ENCODE data around the gene COL6A2.
A peak's percentile ranks its signal among the peaks of the same experiment; 100 is the strongest.

Gene COL6A2

DNA sequence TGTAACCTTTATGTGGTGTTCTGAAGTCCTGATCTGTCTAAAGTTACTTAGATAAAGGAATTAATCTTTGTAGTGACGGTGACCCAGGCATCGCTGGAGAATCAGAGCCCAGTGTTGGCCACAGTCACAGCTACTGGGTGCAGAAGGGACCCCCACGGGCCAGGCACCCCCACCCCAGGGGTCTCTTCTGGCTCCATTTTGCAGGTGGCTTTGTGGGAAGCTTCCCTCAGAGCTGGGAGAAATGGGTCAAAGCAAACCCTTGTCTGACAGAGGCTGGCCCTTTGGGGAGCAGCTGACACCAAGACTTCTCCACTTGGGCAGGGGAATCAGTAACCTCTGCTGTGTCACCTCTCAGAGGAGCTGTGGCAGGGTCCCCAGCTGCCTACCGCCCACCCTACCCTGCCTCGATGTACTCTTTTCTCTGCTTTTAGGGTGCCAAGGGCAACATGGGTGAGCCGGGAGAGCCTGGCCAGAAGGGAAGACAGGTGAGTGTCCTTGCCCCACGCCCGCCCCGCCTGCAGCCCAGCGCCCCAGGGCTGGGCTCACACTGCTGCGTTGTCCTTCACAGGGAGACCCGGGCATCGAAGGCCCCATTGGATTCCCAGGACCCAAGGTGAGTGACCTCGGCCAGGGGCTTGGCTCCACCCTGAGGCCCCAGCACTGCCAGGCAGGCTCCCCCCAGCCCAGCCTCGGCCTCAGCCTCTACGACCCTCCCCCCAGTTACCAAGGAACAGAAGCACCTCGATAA, 17.7 kb downstream of the COL6A2 start:
- peak; percentile 17 for DNase-seq

GRCh38 chr21:46116189-46116775, 18.4 kb downstream of the COL6A2 start:
- no peak for DNase-seq

- no peak for DNase-seq
Observed at GRCh38 chr21:46116776-46117585, 19.1 kb downstream of the COL6A2 start.

- DNase-seq = no peak
Observed at GRCh38 chr21:46117586-46118315, 19.8 kb downstream of the COL6A2 start.

- peak; percentile 42 for DNase-seq
Observed at GRCh38 chr21:46118316-46119143, 20.6 kb downstream of the COL6A2 start.

GRCh38 chr21:46119144-46119636, 21.3 kb downstream of the COL6A2 start:
- no peak for DNase-seq

GRCh38 chr21:46119637-46120271, 21.8 kb downstream of the COL6A2 start:
- DNase-seq = peak; percentile 42

- peak; percentile 44 for DNase-seq
Observed at GRCh38 chr21:46120301-46121285, 22.7 kb downstream of the COL6A2 start.

DNA sequence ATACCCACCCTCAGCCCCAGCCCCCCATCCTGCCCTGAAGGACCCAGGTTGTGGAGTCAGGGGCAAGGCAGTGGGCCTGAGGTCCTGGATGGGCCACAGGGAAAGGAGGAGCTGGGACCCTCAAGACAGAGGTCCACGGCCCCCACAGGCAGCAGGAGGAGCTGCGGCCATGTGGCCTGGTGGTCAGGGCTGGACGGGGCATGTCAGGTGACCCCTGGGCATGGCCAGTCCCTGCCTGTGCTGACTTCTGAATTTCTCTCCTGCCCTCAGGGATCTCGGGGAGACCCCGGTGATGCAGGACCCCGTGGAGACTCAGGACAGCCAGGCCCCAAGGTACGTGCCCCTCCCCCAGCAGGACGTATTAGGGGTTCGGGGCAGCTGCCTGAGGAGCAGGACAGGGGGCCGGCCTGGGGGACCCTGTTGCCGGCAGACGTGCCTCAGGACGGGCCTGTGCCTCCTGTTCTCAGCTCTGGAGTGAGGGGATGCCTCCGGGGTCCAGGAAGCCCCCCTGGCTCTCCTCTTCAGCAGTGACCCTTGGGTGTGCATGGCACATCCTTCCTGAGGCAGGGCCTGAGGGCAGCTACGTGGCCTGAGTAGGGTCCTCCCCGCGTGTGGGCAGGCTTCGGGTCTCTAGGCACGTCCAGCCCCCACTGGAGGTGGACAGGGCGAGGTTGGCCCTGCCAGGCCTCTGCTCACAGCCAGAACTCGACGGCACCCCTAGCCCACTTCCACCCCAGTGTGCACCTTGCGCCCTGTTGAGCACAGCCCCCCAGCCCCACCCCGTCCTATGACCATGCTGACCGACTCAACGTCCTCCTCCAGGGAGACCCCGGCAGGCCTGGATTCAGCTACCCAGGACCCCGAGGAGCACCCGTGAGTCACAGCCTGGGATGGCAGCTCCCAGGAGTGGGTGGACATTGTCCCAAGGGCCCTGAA, 23.6 kb downstream of the COL6A2 start:
- peak; percentile 47 for DNase-seq

GRCh38 chr21:46122237-46122671, 24.3 kb downstream of the COL6A2 start:
- peak; percentile 40 for DNase-seq

DNA sequence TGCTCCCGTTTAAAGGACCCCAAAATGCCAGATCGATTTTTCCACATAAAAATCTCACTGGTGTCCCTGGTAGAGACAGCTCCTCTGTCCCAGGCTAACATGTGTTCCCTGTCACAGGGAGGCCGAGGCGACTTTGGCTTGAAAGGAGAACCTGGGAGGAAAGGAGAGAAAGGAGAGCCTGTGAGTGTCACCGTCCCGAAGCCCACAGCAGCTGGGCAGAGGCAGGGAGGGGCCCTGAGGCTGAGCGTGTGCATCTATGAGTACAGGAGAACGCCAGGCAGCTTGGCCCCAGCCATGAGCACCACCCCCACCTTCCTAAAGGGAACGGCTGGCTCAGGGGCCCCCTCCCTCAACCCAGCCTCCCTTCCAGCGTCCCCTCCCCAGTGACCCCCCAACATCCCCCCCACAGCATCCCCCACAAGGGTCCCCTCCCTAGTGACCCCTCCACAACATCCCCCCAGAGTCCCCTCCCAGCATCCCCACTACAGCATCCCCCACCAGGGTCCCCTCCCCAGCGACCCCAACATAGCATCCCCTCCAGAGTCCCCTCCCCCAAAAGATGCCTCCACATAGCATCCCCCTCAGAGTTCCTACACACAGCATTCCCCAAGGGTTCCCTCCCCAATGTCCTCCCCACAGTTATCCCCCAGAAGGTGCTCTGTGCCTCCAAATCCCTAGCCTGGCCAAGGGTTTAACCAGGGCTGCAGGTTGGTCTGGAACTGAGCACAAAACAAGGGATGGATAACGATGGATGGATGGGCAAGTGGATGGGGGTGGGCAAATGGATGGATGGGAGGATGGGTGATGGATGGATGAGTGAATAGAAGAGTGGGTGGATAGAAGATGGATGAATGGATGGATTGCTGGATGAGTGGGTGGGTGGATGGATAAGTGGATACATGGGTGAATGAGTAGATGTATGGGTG, 25.1 kb downstream of the COL6A2 start:
- DNase-seq = no peak

- peak; percentile 42 for DNase-seq
Observed at GRCh38 chr21:46124083-46124925, 26.4 kb downstream of the COL6A2 start.

DNA sequence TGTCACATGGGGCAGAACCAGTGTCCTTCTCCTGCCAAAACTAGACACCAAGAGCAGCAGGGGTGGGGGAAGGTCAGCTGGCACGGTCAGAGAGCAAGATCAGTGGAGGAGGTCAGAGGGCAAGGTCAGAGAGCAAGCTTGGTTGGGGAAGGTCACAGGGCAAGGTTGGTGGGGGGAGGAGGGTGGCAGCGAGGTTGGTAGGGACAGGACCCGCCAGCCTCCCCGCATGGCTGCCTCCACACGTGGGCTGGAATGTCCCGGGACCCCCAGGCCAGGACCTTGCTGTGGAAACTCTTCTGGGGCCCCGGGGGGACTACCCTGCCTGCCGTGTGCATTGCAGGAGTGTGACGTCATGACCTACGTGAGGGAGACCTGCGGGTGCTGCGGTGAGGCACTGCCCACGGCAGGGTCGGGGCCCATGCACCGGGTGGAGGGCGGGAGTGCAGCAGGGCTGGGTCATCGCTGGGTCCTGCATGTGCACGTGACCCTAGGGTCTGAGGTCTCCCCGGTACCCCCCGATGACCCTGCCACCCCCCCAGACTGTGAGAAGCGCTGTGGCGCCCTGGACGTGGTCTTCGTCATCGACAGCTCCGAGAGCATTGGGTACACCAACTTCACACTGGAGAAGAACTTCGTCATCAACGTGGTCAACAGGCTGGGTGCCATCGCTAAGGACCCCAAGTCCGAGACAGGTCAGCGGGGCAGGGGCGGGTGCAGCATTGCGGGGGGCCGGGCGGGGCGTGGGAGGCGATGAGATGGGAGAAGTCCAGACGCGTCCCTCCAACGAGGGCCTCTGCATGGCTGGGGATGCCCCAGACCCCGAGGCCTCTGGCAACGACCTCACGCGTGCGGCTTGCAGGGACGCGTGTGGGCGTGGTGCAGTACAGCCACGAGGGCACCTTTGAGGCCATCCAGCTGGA, 27.3 kb downstream of the COL6A2 start:
- DNase-seq = peak; percentile 41

DNA sequence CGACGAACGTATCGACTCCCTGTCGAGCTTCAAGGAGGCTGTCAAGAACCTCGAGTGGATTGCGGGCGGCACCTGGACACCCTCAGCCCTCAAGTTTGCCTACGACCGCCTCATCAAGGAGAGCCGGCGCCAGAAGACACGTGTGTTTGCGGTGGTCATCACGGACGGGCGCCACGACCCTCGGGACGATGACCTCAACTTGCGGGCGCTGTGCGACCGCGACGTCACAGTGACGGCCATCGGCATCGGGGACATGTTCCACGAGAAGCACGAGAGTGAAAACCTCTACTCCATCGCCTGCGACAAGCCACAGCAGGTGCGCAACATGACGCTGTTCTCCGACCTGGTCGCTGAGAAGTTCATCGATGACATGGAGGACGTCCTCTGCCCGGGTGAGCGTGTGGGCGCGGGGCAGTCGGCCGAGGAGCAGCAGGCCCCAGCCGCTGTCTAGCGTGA, 28.0 kb downstream of the COL6A2 start:
- peak; percentile 26 for DNase-seq
